ENCODE measurements around the gene NLGN4X.

The NLGN4X gene

DNA sequence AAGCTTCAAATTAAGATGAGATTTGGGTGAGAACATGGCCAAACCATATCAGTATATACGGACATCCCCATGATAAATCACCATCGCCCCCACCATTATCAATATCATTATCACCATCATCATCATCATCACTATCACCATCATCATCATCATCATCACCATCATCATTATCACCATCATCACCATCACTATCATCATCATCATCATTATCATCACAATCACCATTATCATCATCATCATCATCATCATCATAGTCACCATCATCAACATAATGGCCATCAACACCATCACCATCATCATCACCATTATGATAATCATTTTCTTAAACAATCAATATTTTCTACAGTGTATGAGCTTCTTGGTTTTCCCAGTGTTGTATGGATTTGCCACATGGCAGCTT is 360.9 kb downstream of the NLGN4X start:
- DNase-seq (ENCODE audit: low read depth) = no peak

DNA sequence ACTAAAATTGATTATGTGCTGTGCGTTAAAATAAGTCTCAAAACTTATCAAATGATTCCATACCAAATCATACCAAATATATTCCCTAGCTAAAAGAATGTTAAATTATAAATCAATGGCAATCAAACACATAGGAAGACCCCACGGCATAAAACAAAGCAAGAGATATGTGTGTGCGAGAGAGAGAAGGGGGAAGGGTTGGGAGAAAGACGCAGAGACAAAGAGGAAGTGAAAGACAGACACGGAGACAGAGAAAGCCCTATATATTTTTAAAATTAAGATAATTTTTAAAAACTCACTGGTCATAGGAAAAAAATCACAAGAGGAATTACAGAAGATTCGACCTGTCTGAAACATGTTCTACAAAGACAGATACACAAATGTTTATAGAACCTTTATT is 371.4 kb downstream of the NLGN4X start:
- DNase-seq (ENCODE audit: low read depth) = no peak

DNA sequence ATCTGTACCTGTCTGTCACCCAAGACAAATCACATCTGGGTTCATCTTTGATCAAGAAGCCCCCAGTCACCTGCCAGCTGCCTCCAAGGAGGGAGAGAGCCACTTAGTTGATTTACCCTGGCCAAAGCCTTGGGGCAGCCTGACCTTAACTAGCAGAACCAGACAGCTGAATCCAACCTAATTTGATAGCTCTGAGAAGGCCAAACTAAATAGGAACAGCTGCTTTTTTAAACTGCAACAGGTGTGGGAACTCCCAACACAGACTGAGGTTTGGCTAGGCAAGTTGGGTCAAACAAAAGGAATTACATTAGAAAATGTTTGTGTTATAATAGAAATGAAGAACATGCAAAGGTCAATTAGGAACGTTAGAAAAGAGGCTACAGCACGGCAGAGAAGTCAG is 375.7 kb downstream of the NLGN4X start:
- DNase-seq (ENCODE audit: low read depth) = no peak

DNA sequence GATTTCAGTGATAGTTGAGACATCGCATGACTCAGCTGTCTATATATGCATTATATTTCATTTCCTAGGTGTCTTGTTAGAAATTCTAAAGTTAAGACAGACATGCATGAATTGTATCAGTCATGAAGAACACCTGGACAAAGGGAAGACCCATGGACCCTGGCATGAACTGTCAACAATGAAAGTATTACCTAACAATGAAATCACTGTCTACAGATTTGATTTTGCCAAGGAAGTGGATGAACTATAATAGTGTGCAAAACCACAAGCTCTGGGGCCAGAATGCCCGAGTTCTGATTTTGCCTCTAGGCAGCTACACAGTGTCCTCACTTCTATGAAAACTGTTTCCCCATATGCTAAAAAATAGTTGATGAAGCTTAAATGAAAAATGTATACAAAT is 386.1 kb downstream of the NLGN4X start:
- no peak for DNase-seq (ENCODE audit: low read depth)

All from stimulated activated CD4-positive, alpha-beta T cell treated with anti-CD3 and anti-CD28 coated beads, Interleukin-2, amount 100 ng/mL, for 4 hours (primary cell).